ENCODE data around the gene TMIGD1.

DNA sequence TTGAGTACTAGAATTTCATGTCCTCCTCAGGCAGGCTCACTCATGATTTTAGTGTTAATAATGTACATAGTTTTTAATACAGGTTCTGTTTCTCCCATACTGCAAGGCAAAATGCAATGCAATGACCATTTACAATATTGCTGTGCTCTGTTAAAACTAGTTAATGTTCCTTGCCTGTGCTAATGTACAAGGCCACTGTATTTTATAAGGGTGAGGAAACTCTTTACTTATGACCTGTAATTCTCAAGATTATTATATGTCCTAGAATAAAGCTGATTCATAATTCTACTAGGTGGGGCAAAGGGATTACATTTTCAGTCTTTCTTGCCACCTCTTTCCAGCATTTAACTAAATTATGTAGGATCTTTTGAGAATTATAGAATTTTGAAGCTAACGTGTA is 19.4 kb downstream of the TMIGD1 start:
- TF ChIP-seq NR2C2 (CRISPR knock-in tag; IDR thresholded peaks at IDR 0.05; ENCODE audit: borderline replicate concordance) = no peak
- TF ChIP-seq SNRNP70 (IDR thresholded peaks at IDR 0.05; ENCODE audit: low read depth, low read length) = no peak
- TF ChIP-seq ZNF510 (CRISPR knock-in tag; IDR thresholded peaks at IDR 0.05; ENCODE audit: low read depth) = no peak
- no peak for TF ChIP-seq YEATS2 (CRISPR knock-in tag; IDR thresholded peaks at IDR 0.05; ENCODE audit: borderline replicate concordance)
- no peak for TF ChIP-seq TCF7 (IDR thresholded peaks at IDR 0.05; ENCODE audit: low read depth)
- TF ChIP-seq, protein P1, sequence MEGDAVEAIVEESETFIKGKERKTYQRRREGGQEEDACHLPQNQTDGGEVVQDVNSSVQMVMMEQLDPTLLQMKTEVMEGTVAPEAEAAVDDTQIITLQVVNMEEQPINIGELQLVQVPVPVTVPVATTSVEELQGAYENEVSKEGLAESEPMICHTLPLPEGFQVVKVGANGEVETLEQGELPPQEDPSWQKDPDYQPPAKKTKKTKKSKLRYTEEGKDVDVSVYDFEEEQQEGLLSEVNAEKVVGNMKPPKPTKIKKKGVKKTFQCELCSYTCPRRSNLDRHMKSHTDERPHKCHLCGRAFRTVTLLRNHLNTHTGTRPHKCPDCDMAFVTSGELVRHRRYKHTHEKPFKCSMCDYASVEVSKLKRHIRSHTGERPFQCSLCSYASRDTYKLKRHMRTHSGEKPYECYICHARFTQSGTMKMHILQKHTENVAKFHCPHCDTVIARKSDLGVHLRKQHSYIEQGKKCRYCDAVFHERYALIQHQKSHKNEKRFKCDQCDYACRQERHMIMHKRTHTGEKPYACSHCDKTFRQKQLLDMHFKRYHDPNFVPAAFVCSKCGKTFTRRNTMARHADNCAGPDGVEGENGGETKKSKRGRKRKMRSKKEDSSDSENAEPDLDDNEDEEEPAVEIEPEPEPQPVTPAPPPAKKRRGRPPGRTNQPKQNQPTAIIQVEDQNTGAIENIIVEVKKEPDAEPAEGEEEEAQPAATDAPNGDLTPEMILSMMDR (CRISPR knock-in tag; IDR thresholded peaks at IDR 0.05) = no peak
- TF ChIP-seq GATA4 (IDR thresholded peaks at IDR 0.05; ENCODE audit: borderline replicate concordance, low read depth) = no peak
- TF ChIP-seq ZNF776 (CRISPR knock-in tag; IDR thresholded peaks at IDR 0.05) = no peak
- no peak for TF ChIP-seq AFF4 (CRISPR knock-in tag; IDR thresholded peaks at IDR 0.05)
- TF ChIP-seq PTBP1 (IDR thresholded peaks at IDR 0.05; ENCODE audit: low read depth, low read length, poor library complexity, severe bottlenecking) = no peak
- TF ChIP-seq ETV5 (CRISPR knock-in tag; IDR thresholded peaks at IDR 0.05; ENCODE audit: borderline replicate concordance) = no peak
- no peak for TF ChIP-seq EZH2 (conservative IDR thresholded peaks at IDR 0.05; ENCODE audit: low read depth, low read length)
- no peak for TF ChIP-seq CREBL2 (CRISPR knock-in tag; IDR thresholded peaks at IDR 0.05; ENCODE audit: borderline replicate concordance)
- no peak for TF ChIP-seq ZBTB49 (CRISPR knock-in tag; IDR thresholded peaks at IDR 0.05; ENCODE audit: borderline replicate concordance)
